HCT116 (cell line): Measurements from ENCODE around the gene MAP7D1.

Source experiments
- CBX3 ChIP-seq: IDR thresholded peaks from 2 replicates; pipeline ENCODE4 v1.6.1; 2012; ENCODE audit warnings: low read depth
- CEBPB ChIP-seq: IDR thresholded peaks from 2 replicates; pipeline ENCODE4 v1.6.1; 2012; ENCODE audit warnings: low read depth
- CTCF ChIP-seq, 3 experiments: fragments of 200-600 bp in 1 of 3; sonication (generic) in 1 of 3; IDR thresholded peaks in 2 of 3; conservative IDR thresholded peaks in 1 of 3; 2 replicates each; pipeline ENCODE4 v1.5.1; 2012 to 2017; ENCODE audit warnings: low read depth in 2 of 3, low read length in 2 of 3, antibody characterized with exemption in 1 of 3, borderline replicate concordance in 1 of 3, control low read depth in 1 of 3, mild to moderate bottlenecking in 1 of 3, mixed read lengths in 1 of 3, mixed run types in 1 of 3, moderate library complexity in 1 of 3; ENCODE audit not compliant: insufficient read depth in 1 of 3
- EZH2 ChIP-seq: fragments of 200-600 bp; sonication (generic); IDR thresholded peaks from 2 replicates; pipeline ENCODE4 v1.6.1; 2017; ENCODE audit warnings: antibody characterized with exemption, mixed run types
- JUND ChIP-seq: IDR thresholded peaks from 2 replicates; pipeline ENCODE4 v1.6.1; 2012
- POLR2A ChIP-seq: IDR thresholded peaks from 2 replicates; pipeline ENCODE4 v1.7.0; 2011; ENCODE audit warnings: borderline replicate concordance; ENCODE audit not compliant: insufficient read depth, insufficient read length; ENCODE audit errors: extremely low read depth
- POLR2AphosphoS5 ChIP-seq: IDR thresholded peaks from 2 replicates; pipeline ENCODE4 v1.6.1; 2011; ENCODE audit warnings: mild to moderate bottlenecking, low read depth, low read length, moderate library complexity
- RAD21 ChIP-seq: IDR thresholded peaks from 2 replicates; pipeline ENCODE4 v1.6.1; 2012; ENCODE audit warnings: low read depth, mild to moderate bottlenecking
- REST ChIP-seq: IDR thresholded peaks from 2 replicates; pipeline ENCODE4 v1.6.1; 2012; ENCODE audit warnings: low read depth
- SP1 ChIP-seq: IDR thresholded peaks from 2 replicates; pipeline ENCODE4 v1.6.1; 2012; ENCODE audit warnings: low read depth
- SRF ChIP-seq: IDR thresholded peaks from 2 replicates; pipeline ENCODE4 v1.6.1; 2012; ENCODE audit warnings: low read depth
- YY1 ChIP-seq: IDR thresholded peaks from 2 replicates; pipeline ENCODE4 v1.6.1; 2011; ENCODE audit warnings: low read length, low read depth, moderate library complexity, mild to moderate bottlenecking; ENCODE audit not compliant: insufficient replicate concordance; ENCODE audit errors: extremely low read depth
- ZBTB33 ChIP-seq: IDR thresholded peaks from 2 replicates; pipeline ENCODE4 v1.6.1; 2011; ENCODE audit warnings: mild to moderate bottlenecking, low read length, moderate library complexity; ENCODE audit not compliant: insufficient replicate concordance; ENCODE audit errors: extremely low read depth

- TF ChIP-seq CBX3 (no peak), CTCF (IDR thresholded peaks at IDR 0.05 in 2 of 3, conservative IDR thresholded peaks at IDR 0.05 in 1 of 3; ENCODE audit: borderline replicate concordance in 1 of 3, insufficient read depth in 1 of 3, low read depth in 2 of 3, low read length in 2 of 3) (no peak), EZH2 (no peak), REST (no peak), POLR2AphosphoS5 (no peak), SP1 (no peak), JUND (no peak), YY1 (no peak), POLR2A (no peak), ZBTB33 (no peak), CEBPB (no peak), RAD21 (no peak), SRF (no peak)
Observed at GRCh38 chr1:36137226-36137625, 18.7 kb upstream of the MAP7D1 start.
